Caco-2 (cell line): Measurements from ENCODE around the gene CST6. TPM values are rescaled to one million over a fixed set of nuclear protein-coding genes. Genes with fewer than 3 reads are reported as not detected.

Source experiments
- BruUV-seq: library from RNA; stranded (reverse); fragments of 400-500 nt; replicated peaks from 2 replicates; lab custom pipeline; 2021; lab: Mats Ljungman, UMichigan
- CTCF ChIA-PET: fragments of 300-600 bp; sonication (Branson Sonifier 250); formaldehyde crosslinking; loops from one replicate; lab custom pipeline; 2022; ENCODE audit warnings: antibody characterized with exemption; lab: Charles Lee
- POLR2A ChIA-PET: fragments of 300-600 bp; sonication (Branson Sonifier 250); formaldehyde crosslinking; loops from one replicate; lab custom pipeline; 2022; ENCODE audit warnings: antibody characterized with exemption; lab: Charles Lee
- DNase-seq, 2 experiments: peaks; one replicate each; pipeline versions ENCODE4 v3.0.0 to v3.0.0-alpha.2; 2020 to 2022
- H3K27me3 ChIP-seq: replicated peaks from 2 replicates; pipeline ENCODE4 v1.6.0; 2011; ENCODE audit warnings: low read length; ENCODE audit not compliant: control insufficient read depth, insufficient read depth
- H3K36me3 ChIP-seq: 2 replicates; pipeline ENCODE4 v1.5.1; 2011; ENCODE audit warnings: low read length; ENCODE audit not compliant: control insufficient read depth, insufficient read depth
- H3K4me1 ChIP-seq: fragments of 250-450 bp; sonication (Bioruptor Pico); 2 replicates; pipeline ENCODE4 v1.5.1; 2020; ENCODE audit warnings: mild to moderate bottlenecking
- H3K4me3 ChIP-seq: 2 replicates; pipeline ENCODE4 v1.5.1; 2011; ENCODE audit warnings: low read depth, mild to moderate bottlenecking, control low read depth, low read length
- H3K9me3 ChIP-seq: fragments of 250-450 bp; sonication (Bioruptor Pico); 2 replicates; pipeline ENCODE4 v1.5.1; 2020; ENCODE audit warnings: mild to moderate bottlenecking, moderate library complexity
- H3K27ac Mint-ChIP-seq: one replicate; pipeline ENCODE4 v1.8.0; 2022; ENCODE audit warnings: mixed read lengths; ENCODE audit not compliant: unreplicated experiment
- H3K27me3 Mint-ChIP-seq: one replicate; pipeline ENCODE4 v1.8.0; 2022; ENCODE audit warnings: mixed read lengths; ENCODE audit not compliant: insufficient read depth, unreplicated experiment
- H3K36me3 Mint-ChIP-seq: one replicate; pipeline ENCODE4 v1.8.0; 2022; ENCODE audit warnings: mild to moderate bottlenecking, mixed read lengths; ENCODE audit not compliant: insufficient read depth, unreplicated experiment
- H3K4me1 Mint-ChIP-seq: one replicate; pipeline ENCODE4 v1.8.0; 2022; ENCODE audit warnings: low read depth, mixed read lengths; ENCODE audit not compliant: unreplicated experiment
- H3K4me3 Mint-ChIP-seq: one replicate; pipeline ENCODE4 v1.8.0; 2022; ENCODE audit warnings: mild to moderate bottlenecking, moderate library complexity, mixed read lengths; ENCODE audit not compliant: unreplicated experiment
- H3K9me3 Mint-ChIP-seq: one replicate; pipeline ENCODE4 v1.8.0; 2022; ENCODE audit warnings: mixed read lengths; ENCODE audit not compliant: unreplicated experiment
- intact Hi-C: fragments of 100-400 bp; cut with micrococcal nuclease; formaldehyde crosslinking; loops from one replicate; pipeline ENCODE4 v1.10.0; 2022; ENCODE audit not compliant: unreplicated experiment
- total RNA-seq: library from RNA; stranded (reverse); gene quantifications from 2 replicates; pipeline ENCODE4 v1.2.3, GENCODE V29; 2022
- TF ChIP-seq, protein P1 (sequence below), 2 experiments: fragments of 200-600 bp in 1 of 2; IDR thresholded peaks; 1 replicate in 1 of 2; 2 replicates in 1 of 2; pipeline versions ENCODE4 v1.5.1 to v1.8.0; 2011 to 2022; ENCODE audit warnings: antibody characterized with exemption in 1 of 2, control low read depth in 1 of 2, inconsistent platforms in 1 of 2, low read depth in 1 of 2, low read length in 1 of 2, mild to moderate bottlenecking in 1 of 2, moderate library complexity in 1 of 2; ENCODE audit not compliant: insufficient read depth in 1 of 2, severe bottlenecking in 1 of 2, unreplicated experiment in 1 of 2

The CST6 gene
- total RNA-seq, 1 experiment from 2014 or later, result not detected

DNA sequence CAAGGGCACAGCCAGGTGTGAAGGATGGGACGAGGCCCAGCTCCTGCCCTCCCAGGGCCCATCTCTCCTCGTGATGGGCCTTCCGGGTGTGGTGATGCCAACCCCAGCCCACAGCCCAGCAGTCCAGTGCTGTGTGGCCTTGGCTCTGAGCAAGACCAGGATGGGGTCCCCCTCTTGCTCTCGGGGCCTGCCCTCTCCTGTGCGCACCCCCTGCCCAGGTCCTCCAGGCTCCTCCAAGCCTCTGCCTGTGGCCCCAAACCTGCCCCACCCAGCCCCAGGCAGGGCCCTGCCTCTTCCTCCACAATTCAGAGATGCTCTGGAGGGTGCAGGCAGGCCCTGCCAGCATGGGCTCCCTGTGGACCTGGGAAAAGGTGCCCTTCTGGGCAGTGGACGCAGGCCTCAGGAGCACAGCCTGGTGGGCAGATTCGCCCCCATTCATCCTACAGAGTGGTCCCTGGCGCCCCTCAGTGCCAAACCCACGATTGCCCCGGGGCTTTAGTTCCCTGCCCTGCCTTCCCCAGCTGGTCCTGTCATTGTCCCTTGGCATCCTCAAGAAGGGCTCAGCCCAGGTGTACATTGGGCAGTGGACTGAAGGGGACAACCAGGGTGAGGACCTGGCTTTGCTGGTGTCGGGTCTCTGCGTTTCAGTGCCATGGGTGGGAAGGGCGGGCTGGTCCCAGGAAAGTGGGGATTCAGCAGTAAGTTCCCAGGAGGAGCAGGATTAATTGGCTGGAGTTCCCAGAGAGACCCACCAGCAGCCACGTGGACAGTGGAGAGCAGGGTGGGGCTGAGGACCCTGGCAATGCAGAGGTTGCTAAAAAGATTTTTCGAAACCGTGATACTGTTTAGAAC is 29.6 kb upstream of the CST6 start:
- BruUV-seq, result no TSS peak
- H3K27me3 ChIP-seq, result no peaks in the 10 kb centered on the region
- no peaks in the 10 kb centered on the region for H3K4me1 ChIP-seq
- Mint-ChIP-seq H3K27me3 (no peaks in the 10 kb centered on the region), H3K27ac (no peak overlapping the region), H3K4me1 (no peaks in the 10 kb centered on the region), H3K36me3 (peaks cover 33% of the 10 kb centered on the region), H3K9me3 (no peaks in the 10 kb centered on the region), H3K4me3 (no peak overlapping the region)
- intact Hi-C loops, result no loop called here
- DNase-seq, result no peak
- no peaks in the 10 kb centered on the region for H3K36me3 ChIP-seq
- CTCF ChIA-PET, result interaction anchor here (0.6 to 1.4 kb wide), 3 partner anchors 82 to 94 kb away, joined by 3 to 9 read pairs (median 7); partner anchors contain the start of genes FIBP and FOSL1
- TF ChIP-seq, protein P1, sequence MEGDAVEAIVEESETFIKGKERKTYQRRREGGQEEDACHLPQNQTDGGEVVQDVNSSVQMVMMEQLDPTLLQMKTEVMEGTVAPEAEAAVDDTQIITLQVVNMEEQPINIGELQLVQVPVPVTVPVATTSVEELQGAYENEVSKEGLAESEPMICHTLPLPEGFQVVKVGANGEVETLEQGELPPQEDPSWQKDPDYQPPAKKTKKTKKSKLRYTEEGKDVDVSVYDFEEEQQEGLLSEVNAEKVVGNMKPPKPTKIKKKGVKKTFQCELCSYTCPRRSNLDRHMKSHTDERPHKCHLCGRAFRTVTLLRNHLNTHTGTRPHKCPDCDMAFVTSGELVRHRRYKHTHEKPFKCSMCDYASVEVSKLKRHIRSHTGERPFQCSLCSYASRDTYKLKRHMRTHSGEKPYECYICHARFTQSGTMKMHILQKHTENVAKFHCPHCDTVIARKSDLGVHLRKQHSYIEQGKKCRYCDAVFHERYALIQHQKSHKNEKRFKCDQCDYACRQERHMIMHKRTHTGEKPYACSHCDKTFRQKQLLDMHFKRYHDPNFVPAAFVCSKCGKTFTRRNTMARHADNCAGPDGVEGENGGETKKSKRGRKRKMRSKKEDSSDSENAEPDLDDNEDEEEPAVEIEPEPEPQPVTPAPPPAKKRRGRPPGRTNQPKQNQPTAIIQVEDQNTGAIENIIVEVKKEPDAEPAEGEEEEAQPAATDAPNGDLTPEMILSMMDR (IDR thresholded peaks at IDR 0.05; ENCODE audit: insufficient read depth in 1 of 2, low read depth in 1 of 2, low read length in 1 of 2, severe bottlenecking in 1 of 2, unreplicated experiment in 1 of 2), result no peak
- POLR2A ChIA-PET, result interaction anchor here (0.6 kb wide), 2 partner anchors 11 to 93 kb away, joined by 3 to 5 read pairs; no protein-coding TSS in a partner anchor
- no peak overlapping the region for H3K4me3 ChIP-seq
- H3K9me3 ChIP-seq, result no peaks in the 10 kb centered on the region

DNA sequence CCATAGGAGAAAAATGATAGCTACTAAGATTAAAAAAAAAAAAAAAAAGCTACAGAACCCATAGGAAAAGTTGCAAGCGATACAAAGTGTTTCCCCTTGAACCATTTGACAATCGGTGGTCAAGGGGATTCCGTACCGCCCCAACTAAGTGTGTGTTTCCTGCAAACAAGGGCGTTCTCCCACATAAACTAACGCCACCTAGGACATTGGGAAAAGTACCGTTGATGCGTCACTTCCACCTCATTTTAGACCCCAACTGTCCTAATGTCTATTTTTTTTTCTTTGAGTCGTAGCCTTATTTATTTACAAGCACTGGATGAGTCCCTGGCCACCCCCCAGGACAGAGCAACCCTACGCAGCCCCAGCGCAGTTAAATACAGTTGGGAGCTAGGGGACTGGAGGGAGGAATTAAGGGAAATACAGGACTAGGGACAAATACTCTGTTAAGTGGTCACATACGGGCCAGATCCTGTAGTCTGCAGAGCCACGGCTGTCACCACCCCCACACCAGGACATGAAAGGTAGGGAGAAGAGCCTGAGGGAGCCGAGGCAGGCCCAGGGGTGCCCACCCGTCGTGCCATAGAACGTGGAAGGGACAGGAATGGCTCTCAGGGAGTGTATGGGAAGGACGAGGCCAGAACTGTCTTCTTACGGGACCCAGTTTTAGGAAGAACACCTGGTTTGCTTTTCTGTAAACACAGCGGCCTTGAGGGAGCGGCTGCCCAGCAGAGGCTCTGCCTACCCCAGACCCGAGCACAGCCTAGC is 28.8 kb upstream of the CST6 start:
- CTCF ChIA-PET, result interaction anchor here (1.4 kb wide), 1 partner anchor 95 kb away, joined by 3 read pairs; the partner anchor contains the start of gene FIBP
- intact Hi-C loops, result no loop called here
- no peak for DNase-seq
- H3K27ac Mint-ChIP-seq, result no peak overlapping the region
- TF ChIP-seq, protein P1 (IDR thresholded peaks at IDR 0.05; ENCODE audit: insufficient read depth in 1 of 2, low read depth in 1 of 2, low read length in 1 of 2, severe bottlenecking in 1 of 2, unreplicated experiment in 1 of 2), result no peak
- Histone ChIP-seq H3K36me3 (no peaks in the 10 kb centered on the region), H3K4me1 (no peaks in the 10 kb centered on the region), H3K4me3 (no peak overlapping the region), H3K27me3 (no peaks in the 10 kb centered on the region), H3K9me3 (no peaks in the 10 kb centered on the region)
- POLR2A ChIA-PET, result interaction anchor here (0.5 to 0.6 kb wide), 3 partner anchors 10 to 123 kb away, joined by 3 to 5 read pairs (median 4); no protein-coding TSS in a partner anchor
- H3K36me3 Mint-ChIP-seq, result peaks cover 31% of the 10 kb centered on the region
- no peaks in the 10 kb centered on the region for H3K9me3 Mint-ChIP-seq
- no peaks in the 10 kb centered on the region for H3K4me1 Mint-ChIP-seq
- no peaks in the 10 kb centered on the region for H3K27me3 Mint-ChIP-seq
- BruUV-seq, result TSS peak; percentile 11
- H3K4me3 Mint-ChIP-seq, result no peak overlapping the region

DNA sequence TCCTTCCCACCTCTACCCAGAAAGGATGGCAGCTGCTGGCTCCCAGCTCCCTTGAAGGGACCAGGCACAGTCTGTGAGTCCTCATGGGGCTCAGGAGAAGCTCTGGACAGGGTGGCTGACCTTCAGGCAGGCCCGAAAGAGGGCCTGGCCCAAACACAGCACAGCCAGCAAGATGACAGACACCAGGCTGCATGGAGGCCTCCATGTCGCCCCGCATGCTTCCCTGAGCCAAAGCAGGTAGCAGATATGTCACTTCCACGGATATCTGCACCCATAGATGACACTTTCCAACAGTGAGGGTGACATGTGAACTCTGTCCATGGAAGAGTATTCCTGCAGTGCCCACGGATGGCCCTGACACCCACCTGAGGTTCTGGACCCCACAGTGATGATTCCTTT is 28.2 kb upstream of the CST6 start:
- H3K36me3 Mint-ChIP-seq, result peaks cover 28% of the 10 kb centered on the region
- H3K4me1 Mint-ChIP-seq, result no peaks in the 10 kb centered on the region
- DNase-seq, result no peak
- H3K27me3 Mint-ChIP-seq, result no peaks in the 10 kb centered on the region
- no peak overlapping the region for H3K27ac Mint-ChIP-seq
- Histone ChIP-seq H3K4me1 (no peaks in the 10 kb centered on the region), H3K36me3 (no peaks in the 10 kb centered on the region), H3K4me3 (no peak overlapping the region), H3K9me3 (no peaks in the 10 kb centered on the region), H3K27me3 (no peaks in the 10 kb centered on the region)
- TF ChIP-seq, protein P1 (IDR thresholded peaks at IDR 0.05; ENCODE audit: insufficient read depth in 1 of 2, low read depth in 1 of 2, low read length in 1 of 2, severe bottlenecking in 1 of 2, unreplicated experiment in 1 of 2), result no peak
- intact Hi-C loops, result no loop called here
- POLR2A ChIA-PET, result no interaction called here
- no peaks in the 10 kb centered on the region for H3K9me3 Mint-ChIP-seq
- no TSS peak for BruUV-seq
- no peak overlapping the region for H3K4me3 Mint-ChIP-seq
- CTCF ChIA-PET, result interaction anchor here (0.5 to 1.4 kb wide), 2 partner anchors 12 to 95 kb away, joined by 3 to 6 read pairs; partner anchors contain the start of gene FIBP
